Fibroblast of lung (primary cell): ENCODE data around the gene PHTF1. TPM values are rescaled to one million over a fixed set of nuclear protein-coding genes. Genes with fewer than 3 reads are reported as not detected.
"Not testable (repeated sequence)": the region's sequence is repeated elsewhere in the genome, so short reads cannot be mapped to it uniquely, and the experiment has no call there.

Source experiments
- DNase-seq, 2 donors: peaks; one replicate each; pipeline versions ENCODE4 v3.0.0 to v3.0.0-alpha.2; 2010; ENCODE audit warnings: low read depth in 2 of 2
- H2AFZ ChIP-seq: 2 replicates; pipeline ENCODE4 v1.5.1; 2012; ENCODE audit warnings: low read length, control low read depth, inconsistent platforms
- H3K27ac ChIP-seq: 2 replicates; pipeline ENCODE4 v1.5.1; 2011; ENCODE audit warnings: low read length, control low read depth; ENCODE audit not compliant: insufficient read depth
- H3K27me3 ChIP-seq: 2 replicates; pipeline ENCODE4 v1.5.1; 2011; ENCODE audit warnings: mild to moderate bottlenecking, low read length; ENCODE audit not compliant: control insufficient read depth, insufficient read depth
- H3K36me3 ChIP-seq: 2 replicates; pipeline ENCODE4 v1.5.1; 2011; ENCODE audit warnings: low read length; ENCODE audit not compliant: control insufficient read depth, insufficient read depth
- H3K4me1 ChIP-seq: 2 replicates; pipeline ENCODE4 v1.5.1; 2011; ENCODE audit warnings: low read length; ENCODE audit not compliant: control insufficient read depth, insufficient read depth; ENCODE audit errors: extremely low read depth
- H3K4me2 ChIP-seq: 2 replicates; pipeline ENCODE4 v1.5.1; 2011; ENCODE audit warnings: low read length, control low read depth; ENCODE audit not compliant: insufficient read depth; ENCODE audit errors: extremely low read depth
- H3K4me3 ChIP-seq, 4 experiments: fragments of 200-600 bp in 1 of 4; sonication (generic) in 1 of 4; replicated peaks in 1 of 4; 2 replicates each; pipeline ENCODE4 v1.5.1; 2011 to 2016; ENCODE audit warnings: low read length in 4 of 4, low read depth in 3 of 4, mild to moderate bottlenecking in 3 of 4, control low read depth in 2 of 4, inconsistent platforms in 1 of 4, mixed read lengths in 1 of 4; ENCODE audit not compliant: insufficient read depth in 1 of 4; ENCODE audit errors: control extremely low read depth in 1 of 4
- H3K79me2 ChIP-seq: 2 replicates; pipeline ENCODE4 v1.5.1; 2012; ENCODE audit warnings: mild to moderate bottlenecking, low read length, inconsistent platforms; ENCODE audit not compliant: control insufficient read depth, insufficient read depth
- H3K9ac ChIP-seq: 2 replicates; pipeline ENCODE4 v1.5.1; 2011; ENCODE audit warnings: mild to moderate bottlenecking, low read length, control low read depth; ENCODE audit not compliant: insufficient read depth
- H3K9me3 ChIP-seq: 2 replicates; pipeline ENCODE4 v1.5.1; 2012; ENCODE audit warnings: low read depth, low read length; ENCODE audit not compliant: control insufficient read depth, insufficient read depth
- H4K20me1 ChIP-seq: 2 replicates; pipeline ENCODE4 v1.5.1; 2011; ENCODE audit warnings: low read length; ENCODE audit not compliant: control insufficient read depth, insufficient read depth; ENCODE audit errors: extremely low read depth
- CTCF ChIP-seq, 2 donors: IDR thresholded peaks in 1 of 2; conservative IDR thresholded peaks in 1 of 2; 1 replicate in 1 of 2; 2 replicates in 1 of 2; pipeline ENCODE4 v1.5.1; 2011 to 2012; ENCODE audit warnings: low read length in 2 of 2, control low read depth in 1 of 2, inconsistent platforms in 1 of 2, low read depth in 1 of 2, mild to moderate bottlenecking in 1 of 2
- EZH2 ChIP-seq: IDR thresholded peaks from 2 replicates; pipeline ENCODE4 v1.5.1; 2012; ENCODE audit warnings: low read length, control low read depth, mild to moderate bottlenecking; ENCODE audit errors: missing control alignments
- polyA plus RNA-seq, 2 donors: library from polyadenylated mRNA; depleted of rRNA in 1 of 2; stranded (reverse) in 1 of 2; unstranded in 1 of 2; fragments of >200 nt; gene quantifications; 2 replicates each; pipeline ENCODE4 v1.2.1, GENCODE V29; 2011 to 2012; ENCODE audit warnings: missing spikeins in 1 of 2
- total RNA-seq: library from RNA; depleted of rRNA; stranded (reverse); fragments of >200 nt; gene quantifications from 2 replicates; pipeline ENCODE4 v1.2.1, GENCODE V29; 2014

Gene PHTF1
- total and polyA plus RNA-seq, 2 donors (not counting 1 experiment from before 2014, with no cell fraction given): 15.4 to 36.3 TPM

GRCh38 chr1:113721010-113721409, 38.3 kb downstream of the PHTF1 start:
- no peaks in the 10 kb centered on the region for H3K9me3 ChIP-seq
- H3K9ac ChIP-seq: no peak overlapping the region
- no peak overlapping the region for H2AFZ ChIP-seq
- H3K4me2 ChIP-seq: no peak overlapping the region
- TF ChIP-seq EZH2: no peak
- no peak for TF ChIP-seq CTCF (conservative IDR thresholded peaks at IDR 0.05 in 1 of 2, IDR thresholded peaks at IDR 0.05 in 1 of 2; ENCODE audit: low read depth in 1 of 2, low read length in 2 of 2)
- H3K36me3 ChIP-seq: peaks cover 2% of the 10 kb centered on the region
- no peaks in the 10 kb centered on the region for H3K4me1 ChIP-seq
- no peaks in the 10 kb centered on the region for H4K20me1 ChIP-seq
- H3K27me3 ChIP-seq: no peaks in the 10 kb centered on the region
- H3K4me3 ChIP-seq: no peak overlapping the region
- H3K79me2 ChIP-seq: no peaks in the 10 kb centered on the region
- H3K27ac ChIP-seq: no peak overlapping the region
- DNase-seq: no peak

- not testable (repeated sequence) for H3K27ac ChIP-seq, H3K9ac ChIP-seq, H3K9me3 ChIP-seq, H2AFZ ChIP-seq, H3K79me2 ChIP-seq, H3K27me3 ChIP-seq, H3K4me2 ChIP-seq, DNase-seq, H3K4me1 ChIP-seq, H3K4me3 ChIP-seq, H3K36me3 ChIP-seq, H4K20me1 ChIP-seq
Observed at GRCh38 chr1:113718621-113719020, 40.7 kb downstream of the PHTF1 start.

GRCh38 chr1:113717506-113717905, 41.8 kb downstream of the PHTF1 start:
- not testable (repeated sequence) for H3K4me2 ChIP-seq, H3K9me3 ChIP-seq, H4K20me1 ChIP-seq, H3K27ac ChIP-seq, H3K27me3 ChIP-seq, H3K4me3 ChIP-seq, H3K36me3 ChIP-seq, H3K79me2 ChIP-seq, H2AFZ ChIP-seq, DNase-seq, H3K4me1 ChIP-seq, H3K9ac ChIP-seq

- Histone ChIP-seq H3K4me3 (no peak overlapping the region), H3K27ac (no peak overlapping the region), H3K79me2 (no peaks in the 10 kb centered on the region), H2AFZ (no peak overlapping the region), H3K9me3 (no peaks in the 10 kb centered on the region), H3K4me2 (no peak overlapping the region), H3K36me3 (peaks cover 2% of the 10 kb centered on the region), H4K20me1 (no peaks in the 10 kb centered on the region), H3K27me3 (no peaks in the 10 kb centered on the region), H3K4me1 (no peaks in the 10 kb centered on the region), H3K9ac (no peak overlapping the region)
- DNase-seq: no peak
- TF ChIP-seq EZH2 (no peak), CTCF (conservative IDR thresholded peaks at IDR 0.05 in 1 of 2, IDR thresholded peaks at IDR 0.05 in 1 of 2; ENCODE audit: low read depth in 1 of 2, low read length in 2 of 2) (no peak)
Observed at GRCh38 chr1:113714606-113715269, 44.5 kb downstream of the PHTF1 start.
